ENCODE measurements around the gene TSFM.
"Not testable (repeated sequence)": the region's sequence is repeated elsewhere in the genome, so short reads cannot be mapped to it uniquely, and the experiment has no call there.

TSFM gene

GRCh38 chr12:57815177-57816000 is 32.8 kb downstream of the TSFM start:
- DNase-seq (ENCODE audit: low read depth, low spot score), result no peak

GRCh38 chr12:57816001-57816854 is 33.6 kb downstream of the TSFM start:
- DNase-seq (ENCODE audit: low read depth, low spot score), result no peak

- no peak for DNase-seq (ENCODE audit: low read depth, low spot score)
Observed at GRCh38 chr12:57816855-57817151, 34.2 kb downstream of the TSFM start.

- DNase-seq (ENCODE audit: low read depth, low spot score), result no peak
Observed at GRCh38 chr12:57817261-57817989, 34.8 kb downstream of the TSFM start.

GRCh38 chr12:57817990-57818331 is 35.4 kb downstream of the TSFM start:
- not testable (repeated sequence) for DNase-seq (ENCODE audit: low read depth, low spot score)

- DNase-seq (ENCODE audit: low read depth, low spot score), result not testable (repeated sequence)
Observed at GRCh38 chr12:57820119-57820518, 37.5 kb downstream of the TSFM start.

GRCh38 chr12:57821015-57821414 is 38.4 kb downstream of the TSFM start:
- not testable (repeated sequence) for DNase-seq (ENCODE audit: low read depth, low spot score)

- DNase-seq (ENCODE audit: low read depth, low spot score), result no peak
Observed at GRCh38 chr12:57821474-57822214, 39.1 kb downstream of the TSFM start.

- no peak for DNase-seq (ENCODE audit: low read depth, low spot score)
Observed at GRCh38 chr12:57822392-57823130, 40.0 kb downstream of the TSFM start.

- DNase-seq (ENCODE audit: low read depth, low spot score), result no peak
Observed at GRCh38 chr12:57823131-57823907, 40.7 kb downstream of the TSFM start.

- DNase-seq (ENCODE audit: low read depth, low spot score), result no peak
Observed at GRCh38 chr12:57823908-57824640, 41.5 kb downstream of the TSFM start.

GRCh38 chr12:57825451-57825850 is 42.9 kb downstream of the TSFM start:
- DNase-seq (ENCODE audit: low read depth, low spot score), result no peak

- no peak for DNase-seq (ENCODE audit: low read depth, low spot score)
Observed at GRCh38 chr12:57826400-57826799, 43.8 kb downstream of the TSFM start.

GRCh38 chr12:57826966-57827365 is 44.4 kb downstream of the TSFM start:
- DNase-seq (ENCODE audit: low read depth, low spot score), result no peak

GRCh38 chr12:57829025-57829777 is 46.6 kb downstream of the TSFM start:
- no peak for DNase-seq (ENCODE audit: low read depth, low spot score)

GRCh38 chr12:57830393-57830792 is 47.8 kb downstream of the TSFM start:
- DNase-seq (ENCODE audit: low read depth, low spot score), result no peak

- no peak for DNase-seq (ENCODE audit: low read depth, low spot score)
Observed at GRCh38 chr12:57832966-57833365, 50.4 kb downstream of the TSFM start.

GRCh38 chr12:57833672-57834071 is 51.1 kb downstream of the TSFM start:
- no peak for DNase-seq (ENCODE audit: low read depth, low spot score)

Data from iPS DF 19.7 (cell line).